GM10847 (cell line): ENCODE measurements around the gene TBC1D21.

Source experiments
- POLR2A ChIP-seq: IDR thresholded peaks from 2 replicates; pipeline ENCODE4 v1.6.1; 2011; ENCODE audit not compliant: insufficient read length; ENCODE audit errors: extremely low read depth

The TBC1D21 gene

GRCh38 chr15:73937726-73938125 is 64.4 kb downstream of the TBC1D21 start:
- no peak for TF ChIP-seq POLR2A
